ENCODE data around the gene LRRN2.

DNA sequence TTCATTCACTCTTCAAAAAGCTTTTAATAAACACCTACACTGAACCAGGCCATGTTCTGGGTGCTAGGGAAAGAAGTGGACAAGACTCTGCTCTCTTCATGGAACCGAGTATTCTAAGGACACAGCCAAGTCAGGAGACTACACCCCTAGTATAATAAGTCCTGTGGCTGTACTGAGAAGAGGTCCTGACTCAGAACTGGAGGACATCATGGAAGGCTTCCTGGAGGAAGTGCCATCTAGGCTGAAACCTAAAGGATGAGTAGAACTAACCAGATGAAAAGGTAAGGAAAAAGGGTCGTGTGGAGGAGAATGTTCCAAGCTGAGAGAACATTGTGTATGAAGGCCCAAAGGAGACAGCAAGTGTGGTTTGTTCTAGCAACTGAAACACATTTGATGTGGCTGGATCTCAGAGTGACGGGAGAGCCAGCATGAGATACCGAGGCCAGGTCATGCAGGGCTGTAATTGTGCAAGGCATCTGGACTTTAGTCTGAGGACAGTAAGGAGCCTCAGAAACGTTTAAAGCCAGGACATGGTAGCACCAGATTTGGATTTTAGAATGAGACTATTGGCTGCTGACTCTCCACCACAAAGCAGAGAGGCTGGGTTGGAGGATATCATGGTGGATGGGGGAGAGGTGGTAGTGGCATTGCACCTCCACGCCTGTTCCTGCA lies 82.5 kb downstream of the LRRN2 start:
- TF ChIP-seq, protein P1, sequence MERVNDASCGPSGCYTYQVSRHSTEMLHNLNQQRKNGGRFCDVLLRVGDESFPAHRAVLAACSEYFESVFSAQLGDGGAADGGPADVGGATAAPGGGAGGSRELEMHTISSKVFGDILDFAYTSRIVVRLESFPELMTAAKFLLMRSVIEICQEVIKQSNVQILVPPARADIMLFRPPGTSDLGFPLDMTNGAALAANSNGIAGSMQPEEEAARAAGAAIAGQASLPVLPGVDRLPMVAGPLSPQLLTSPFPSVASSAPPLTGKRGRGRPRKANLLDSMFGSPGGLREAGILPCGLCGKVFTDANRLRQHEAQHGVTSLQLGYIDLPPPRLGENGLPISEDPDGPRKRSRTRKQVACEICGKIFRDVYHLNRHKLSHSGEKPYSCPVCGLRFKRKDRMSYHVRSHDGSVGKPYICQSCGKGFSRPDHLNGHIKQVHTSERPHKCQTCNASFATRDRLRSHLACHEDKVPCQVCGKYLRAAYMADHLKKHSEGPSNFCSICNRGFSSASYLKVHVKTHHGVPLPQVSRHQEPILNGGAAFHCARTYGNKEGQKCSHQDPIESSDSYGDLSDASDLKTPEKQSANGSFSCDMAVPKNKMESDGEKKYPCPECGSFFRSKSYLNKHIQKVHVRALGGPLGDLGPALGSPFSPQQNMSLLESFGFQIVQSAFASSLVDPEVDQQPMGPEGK (CRISPR knock-in tag; IDR thresholded peaks at IDR 0.05; ENCODE audit: borderline replicate concordance): no peak
- TF ChIP-seq TCF4 (CRISPR knock-in tag; IDR thresholded peaks at IDR 0.05; ENCODE audit: borderline replicate concordance) (no peak), ZFP3 (CRISPR knock-in tag; IDR thresholded peaks at IDR 0.05) (no peak)

Data from SK-N-SH treated with all-trans-retinoic acid at 6 μM for 48 hours (cell line).